ENCODE measurements around the gene DNAJB5. TPM values are rescaled to one million over a fixed set of nuclear protein-coding genes. Genes with fewer than 3 reads are reported as not detected.

The DNAJB5 gene
- total and polyA plus RNA-seq, 9 of the 15 experiments (the other 6 are each of a cell fraction or from before 2014, with no cell fraction given) = 0.15 to 7.4 (median 3.7) TPM

DNA sequence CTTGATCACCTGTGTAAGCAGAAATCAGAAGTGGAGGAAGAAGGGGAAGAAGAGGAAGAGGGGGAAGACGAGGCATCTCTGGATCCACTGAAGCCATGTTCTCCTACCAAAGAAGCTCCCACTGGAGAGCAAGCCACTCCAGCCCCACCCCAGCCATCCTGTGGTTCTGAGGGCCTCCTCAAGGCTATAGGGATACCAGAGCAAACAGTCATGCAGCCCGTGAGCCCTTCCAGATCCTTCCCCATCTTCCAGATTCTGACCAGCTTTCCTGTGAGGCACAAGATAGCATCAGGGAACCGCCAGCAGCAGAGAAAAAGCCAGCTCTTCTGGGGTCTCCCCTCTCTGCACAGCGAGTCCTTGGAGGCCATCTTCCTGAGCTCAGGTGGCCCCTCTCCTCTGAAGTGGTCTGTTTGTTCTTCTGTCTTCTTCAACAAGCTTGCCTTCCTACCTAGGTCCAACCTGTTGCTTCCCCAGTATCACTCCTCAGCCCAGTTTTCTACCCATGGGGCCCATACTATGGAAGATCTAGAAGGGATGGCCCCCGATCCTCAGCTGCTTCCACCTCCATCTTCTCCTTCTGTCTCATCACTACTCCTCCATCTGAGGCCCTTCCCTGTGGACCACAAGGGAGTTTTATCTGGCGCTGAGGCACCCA, 53.5 kb downstream of the DNAJB5 start (continued):
- TF ChIP-seq, protein P1, sequence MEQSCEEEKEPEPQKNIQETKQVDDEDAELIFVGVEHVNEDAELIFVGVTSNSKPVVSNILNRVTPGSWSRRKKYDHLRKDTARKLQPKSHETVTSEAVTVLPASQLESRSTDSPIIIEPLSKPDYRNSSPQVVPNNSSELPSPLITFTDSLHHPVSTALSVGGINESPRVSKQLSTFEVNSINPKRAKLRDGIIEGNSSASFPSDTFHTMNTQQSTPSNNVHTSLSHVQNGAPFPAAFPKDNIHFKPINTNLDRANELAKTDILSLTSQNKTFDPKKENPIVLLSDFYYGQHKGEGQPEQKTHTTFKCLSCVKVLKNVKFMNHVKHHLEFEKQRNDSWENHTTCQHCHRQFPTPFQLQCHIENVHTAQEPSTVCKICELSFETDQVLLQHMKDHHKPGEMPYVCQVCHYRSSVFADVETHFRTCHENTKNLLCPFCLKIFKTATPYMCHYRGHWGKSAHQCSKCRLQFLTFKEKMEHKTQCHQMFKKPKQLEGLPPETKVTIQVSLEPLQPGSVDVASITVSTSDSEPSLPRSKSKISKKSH (CRISPR knock-in tag; IDR thresholded peaks at IDR 0.05) = no peak
- TF ChIP-seq, protein P2, sequence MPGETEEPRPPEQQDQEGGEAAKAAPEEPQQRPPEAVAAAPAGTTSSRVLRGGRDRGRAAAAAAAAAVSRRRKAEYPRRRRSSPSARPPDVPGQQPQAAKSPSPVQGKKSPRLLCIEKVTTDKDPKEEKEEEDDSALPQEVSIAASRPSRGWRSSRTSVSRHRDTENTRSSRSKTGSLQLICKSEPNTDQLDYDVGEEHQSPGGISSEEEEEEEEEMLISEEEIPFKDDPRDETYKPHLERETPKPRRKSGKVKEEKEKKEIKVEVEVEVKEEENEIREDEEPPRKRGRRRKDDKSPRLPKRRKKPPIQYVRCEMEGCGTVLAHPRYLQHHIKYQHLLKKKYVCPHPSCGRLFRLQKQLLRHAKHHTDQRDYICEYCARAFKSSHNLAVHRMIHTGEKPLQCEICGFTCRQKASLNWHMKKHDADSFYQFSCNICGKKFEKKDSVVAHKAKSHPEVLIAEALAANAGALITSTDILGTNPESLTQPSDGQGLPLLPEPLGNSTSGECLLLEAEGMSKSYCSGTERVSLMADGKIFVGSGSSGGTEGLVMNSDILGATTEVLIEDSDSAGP (CRISPR knock-in tag; IDR thresholded peaks at IDR 0.05) = no peak
- TF ChIP-seq, protein P3, sequence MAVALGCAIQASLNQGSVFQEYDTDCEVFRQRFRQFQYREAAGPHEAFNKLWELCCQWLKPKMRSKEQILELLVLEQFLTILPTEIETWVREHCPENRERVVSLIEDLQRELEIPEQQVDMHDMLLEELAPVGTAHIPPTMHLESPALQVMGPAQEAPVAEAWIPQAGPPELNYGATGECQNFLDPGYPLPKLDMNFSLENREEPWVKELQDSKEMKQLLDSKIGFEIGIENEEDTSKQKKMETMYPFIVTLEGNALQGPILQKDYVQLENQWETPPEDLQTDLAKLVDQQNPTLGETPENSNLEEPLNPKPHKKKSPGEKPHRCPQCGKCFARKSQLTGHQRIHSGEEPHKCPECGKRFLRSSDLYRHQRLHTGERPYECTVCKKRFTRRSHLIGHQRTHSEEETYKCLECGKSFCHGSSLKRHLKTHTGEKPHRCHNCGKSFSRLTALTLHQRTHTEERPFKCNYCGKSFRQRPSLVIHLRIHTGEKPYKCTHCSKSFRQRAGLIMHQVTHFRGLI (CRISPR knock-in tag; IDR thresholded peaks at IDR 0.05) = no peak
- TF ChIP-seq, protein P4, sequence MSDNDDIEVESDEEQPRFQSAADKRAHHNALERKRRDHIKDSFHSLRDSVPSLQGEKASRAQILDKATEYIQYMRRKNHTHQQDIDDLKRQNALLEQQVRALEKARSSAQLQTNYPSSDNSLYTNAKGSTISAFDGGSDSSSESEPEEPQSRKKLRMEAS (CRISPR knock-in tag; IDR thresholded peaks at IDR 0.05) = no peak
- TF ChIP-seq ZNF561 (CRISPR knock-in tag; conservative IDR thresholded peaks at IDR 0.05) = no peak
- no peak for TF ChIP-seq ZNF282 (CRISPR knock-in tag; IDR thresholded peaks at IDR 0.05)
- no peak for TF ChIP-seq NFXL1 (CRISPR knock-in tag; IDR thresholded peaks at IDR 0.05)
- TF ChIP-seq NFATC3 (IDR thresholded peaks at IDR 0.05) = no peak
- no peak for TF ChIP-seq MAFG (tag; conservative IDR thresholded peaks at IDR 0.05)
- TF ChIP-seq CAMTA2 (CRISPR knock-in tag; conservative IDR thresholded peaks at IDR 0.05) = no peak
